ENCODE results near the gene PAPPA.

DNA sequence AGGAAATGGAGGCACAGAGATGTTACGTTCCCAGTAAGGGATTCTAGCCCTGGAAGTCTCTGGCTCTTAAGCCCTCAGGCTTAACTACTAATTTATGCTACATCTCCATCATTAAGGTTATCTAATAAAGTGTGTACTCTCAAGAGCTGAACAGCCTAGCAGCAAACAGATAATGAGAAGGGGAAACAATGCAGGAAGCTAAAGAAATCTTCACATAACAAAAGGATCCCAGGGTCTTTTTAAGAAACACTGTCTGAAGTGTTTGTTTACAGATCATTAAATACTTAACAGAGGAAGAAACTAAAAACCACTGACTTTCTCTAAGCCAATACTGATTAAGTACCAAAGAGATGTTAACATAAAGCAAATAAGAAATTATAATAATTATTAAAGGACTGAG is 129.0 kb downstream of the PAPPA start:
- TF ChIP-seq, protein P1, sequence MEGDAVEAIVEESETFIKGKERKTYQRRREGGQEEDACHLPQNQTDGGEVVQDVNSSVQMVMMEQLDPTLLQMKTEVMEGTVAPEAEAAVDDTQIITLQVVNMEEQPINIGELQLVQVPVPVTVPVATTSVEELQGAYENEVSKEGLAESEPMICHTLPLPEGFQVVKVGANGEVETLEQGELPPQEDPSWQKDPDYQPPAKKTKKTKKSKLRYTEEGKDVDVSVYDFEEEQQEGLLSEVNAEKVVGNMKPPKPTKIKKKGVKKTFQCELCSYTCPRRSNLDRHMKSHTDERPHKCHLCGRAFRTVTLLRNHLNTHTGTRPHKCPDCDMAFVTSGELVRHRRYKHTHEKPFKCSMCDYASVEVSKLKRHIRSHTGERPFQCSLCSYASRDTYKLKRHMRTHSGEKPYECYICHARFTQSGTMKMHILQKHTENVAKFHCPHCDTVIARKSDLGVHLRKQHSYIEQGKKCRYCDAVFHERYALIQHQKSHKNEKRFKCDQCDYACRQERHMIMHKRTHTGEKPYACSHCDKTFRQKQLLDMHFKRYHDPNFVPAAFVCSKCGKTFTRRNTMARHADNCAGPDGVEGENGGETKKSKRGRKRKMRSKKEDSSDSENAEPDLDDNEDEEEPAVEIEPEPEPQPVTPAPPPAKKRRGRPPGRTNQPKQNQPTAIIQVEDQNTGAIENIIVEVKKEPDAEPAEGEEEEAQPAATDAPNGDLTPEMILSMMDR (conservative IDR thresholded peaks at IDR 0.05) = no peak
- no peak for TF ChIP-seq ZFX (IDR thresholded peaks at IDR 0.05)
